ENCODE data around the gene CELF5. TPM values are rescaled to one million over a fixed set of nuclear protein-coding genes. Genes with fewer than 3 reads are reported as not detected.
"Not testable (repeated sequence)": the region's sequence is repeated elsewhere in the genome, so short reads cannot be mapped to it uniquely, and the experiment has no call there.

The CELF5 gene
- total RNA-seq, 4 donors from 2014 or later, result not detected

GRCh38 chr19:3330047-3330446 lies 105.6 kb downstream of the CELF5 start:
- WGBS, 2 donors, result 84 to 88% methylated on average over 9 of the region's 9 CpGs
- Histone ChIP-seq H3K27ac (no peak overlapping the region), H3K27me3 (no peaks in the 10 kb centered on the region), H3K9me3 (no peaks in the 10 kb centered on the region), H3K4me1 (peaks cover 0 to 2% (median 1%) of the 10 kb centered on the region in 4 donors), H3K36me3 (no peaks in the 10 kb centered on the region), H3K4me3 (no peak overlapping the region)
- TF ChIP-seq EP300 (IDR thresholded peaks at IDR 0.05), result no peak
- TF ChIP-seq POLR2A (IDR thresholded peaks at IDR 0.05), result no peak
- TF ChIP-seq, protein P1, sequence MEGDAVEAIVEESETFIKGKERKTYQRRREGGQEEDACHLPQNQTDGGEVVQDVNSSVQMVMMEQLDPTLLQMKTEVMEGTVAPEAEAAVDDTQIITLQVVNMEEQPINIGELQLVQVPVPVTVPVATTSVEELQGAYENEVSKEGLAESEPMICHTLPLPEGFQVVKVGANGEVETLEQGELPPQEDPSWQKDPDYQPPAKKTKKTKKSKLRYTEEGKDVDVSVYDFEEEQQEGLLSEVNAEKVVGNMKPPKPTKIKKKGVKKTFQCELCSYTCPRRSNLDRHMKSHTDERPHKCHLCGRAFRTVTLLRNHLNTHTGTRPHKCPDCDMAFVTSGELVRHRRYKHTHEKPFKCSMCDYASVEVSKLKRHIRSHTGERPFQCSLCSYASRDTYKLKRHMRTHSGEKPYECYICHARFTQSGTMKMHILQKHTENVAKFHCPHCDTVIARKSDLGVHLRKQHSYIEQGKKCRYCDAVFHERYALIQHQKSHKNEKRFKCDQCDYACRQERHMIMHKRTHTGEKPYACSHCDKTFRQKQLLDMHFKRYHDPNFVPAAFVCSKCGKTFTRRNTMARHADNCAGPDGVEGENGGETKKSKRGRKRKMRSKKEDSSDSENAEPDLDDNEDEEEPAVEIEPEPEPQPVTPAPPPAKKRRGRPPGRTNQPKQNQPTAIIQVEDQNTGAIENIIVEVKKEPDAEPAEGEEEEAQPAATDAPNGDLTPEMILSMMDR (IDR thresholded peaks at IDR 0.05), result no peak
- no peak for DNase-seq (ENCODE audit: low spot score in 2 of 2)

DNA sequence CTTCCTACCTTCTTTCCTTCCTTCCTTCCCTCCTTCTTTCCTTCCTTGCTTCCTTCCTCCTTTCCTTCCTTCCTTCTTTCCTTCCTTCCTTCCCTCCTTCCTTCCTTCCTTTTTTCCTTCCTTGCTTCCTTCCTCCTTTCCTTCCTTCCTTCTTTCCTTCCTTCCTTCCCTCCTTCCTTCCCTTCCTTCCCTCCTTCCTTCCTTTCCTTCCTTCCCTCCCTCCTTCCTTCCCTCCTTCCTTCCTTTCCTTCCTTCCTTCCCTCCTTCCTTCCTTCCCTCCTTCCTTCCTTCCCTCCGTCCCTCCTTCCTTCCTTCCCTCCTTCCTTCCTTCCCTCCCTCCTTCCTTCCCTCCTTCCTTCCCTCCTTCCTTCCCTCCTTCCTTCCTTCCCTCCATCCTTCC lies 107.8 kb downstream of the CELF5 start:
- H3K36me3 ChIP-seq; H3K27ac ChIP-seq; H3K27me3 ChIP-seq; H3K9me3 ChIP-seq; DNase-seq (ENCODE audit: low spot score in 2 of 2); H3K4me3 ChIP-seq: not testable (repeated sequence)
- peaks cover 0 to 24% (median 21%) of the 10 kb centered on the region in 4 donors for H3K4me1 ChIP-seq
- WGBS, 2 donors, result no CpG with 5 or more reads among the region's 1 CpG

GRCh38 chr19:3333020-3333583 lies 108.6 kb downstream of the CELF5 start:
- TF ChIP-seq, protein P1 (IDR thresholded peaks at IDR 0.05), result no peak
- TF ChIP-seq EP300 (IDR thresholded peaks at IDR 0.05) (no peak), POLR2A (IDR thresholded peaks at IDR 0.05) (no peak)
- no peaks in the 10 kb centered on the region for H3K27me3 ChIP-seq
- 48 to 72% methylated on average over 4 of the region's 4 CpGs for WGBS, 2 donors
- H3K36me3 ChIP-seq, result no peaks in the 10 kb centered on the region
- peaks cover 0 to 33% (median 27%) of the 10 kb centered on the region in 4 donors for H3K4me1 ChIP-seq
- H3K9me3 ChIP-seq, result no peaks in the 10 kb centered on the region
- no peak for DNase-seq (ENCODE audit: low spot score in 2 of 2)
- no peak overlapping the region for H3K4me3 ChIP-seq
- H3K27ac ChIP-seq, result no peak overlapping the region

- DNase-seq (ENCODE audit: low spot score in 2 of 2), result no peak
- Histone ChIP-seq H3K36me3 (no peaks in the 10 kb centered on the region), H3K4me3 (no peak overlapping the region), H3K4me1 (peaks cover 0 to 38% (median 32%) of the 10 kb centered on the region in 4 donors), H3K27ac (no peak overlapping the region), H3K27me3 (no peaks in the 10 kb centered on the region), H3K9me3 (no peaks in the 10 kb centered on the region)
- WGBS, 2 donors, result 82 to 83% methylated on average over 8 of the region's 8 CpGs
- TF ChIP-seq POLR2A (IDR thresholded peaks at IDR 0.05) (no peak), EP300 (IDR thresholded peaks at IDR 0.05) (no peak)
- TF ChIP-seq, protein P1 (IDR thresholded peaks at IDR 0.05), result no peak
These were observed 109.2 kb downstream of the CELF5 start for GRCh38 chr19:3333662-3334061.

DNA sequence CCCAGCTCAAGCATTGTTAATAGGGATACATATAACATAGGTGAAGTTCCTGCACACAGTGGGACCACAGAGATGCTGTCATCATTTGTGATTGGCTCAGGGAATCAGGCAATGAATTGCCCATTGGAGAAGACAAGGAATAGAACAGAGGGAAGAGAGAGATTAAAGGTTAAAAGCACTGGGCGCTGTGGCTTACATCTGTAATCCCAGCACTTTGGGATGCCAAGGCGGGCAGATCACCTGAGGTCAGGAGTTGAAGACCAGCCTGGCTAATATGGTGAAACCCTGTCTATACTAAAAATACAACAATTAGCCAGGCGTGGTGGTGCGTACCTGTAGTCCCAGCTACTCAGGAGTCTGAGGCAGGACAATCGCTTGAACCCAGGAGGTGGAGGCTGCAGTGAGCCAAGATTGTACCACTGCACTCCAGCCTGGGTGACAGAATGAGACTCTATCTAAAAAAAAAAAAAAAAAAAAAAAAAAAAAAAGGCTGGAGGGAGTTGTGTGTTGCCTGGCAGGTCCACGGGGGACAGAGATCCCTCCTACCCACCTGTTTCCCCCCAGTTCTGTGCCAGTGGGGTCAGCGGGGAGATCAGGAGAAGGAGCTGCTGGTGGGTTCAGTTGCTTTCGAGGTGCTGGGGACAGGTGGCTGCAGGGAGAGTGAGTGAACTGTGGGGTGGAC lies 110.4 kb downstream of the CELF5 start:
- H3K27me3 ChIP-seq; H3K9me3 ChIP-seq; H3K4me3 ChIP-seq; H3K36me3 ChIP-seq; DNase-seq (ENCODE audit: low spot score in 2 of 2): not testable (repeated sequence)
- Histone ChIP-seq H3K27ac (peak overlapping the region; percentile 32 to 96 (median 93)), H3K4me1 (peaks cover 0 to 41% (median 34%) of the 10 kb centered on the region in 4 donors)
- 82 to 85% methylated on average over 8 of the region's 8 CpGs for whole genome bisulfite sequencing, 2 donors
